ENCODE results near the gene STRA6.

- no peak for TF ChIP-seq PKNOX1 (IDR thresholded peaks at IDR 0.05)
- no peak for TF ChIP-seq NFRKB (IDR thresholded peaks at IDR 0.05)
These were observed 42.3 kb upstream of the STRA6 start for GRCh38 chr15:74244822-74245341.
